ENCODE results near the gene FOXI1. TPM values are rescaled to one million over a fixed set of nuclear protein-coding genes. Genes with fewer than 3 reads are reported as not detected.

FOXI1 gene
- not detected for total RNA-seq

GRCh38 chr5:170105642-170106611 is at the start of gene FOXI1:
TSS of gene FOXI1 (plus strand) at chr5:170105897. CDS start at chr5:170105958, 61 bp downstream.
- intact Hi-C loops (cut with DNase I), result loop anchor here (5.0 kb wide), 1 partner anchor 76 kb away; no protein-coding TSS in a partner anchor
- H3K36me3 ChIP-seq (replicated peaks in 1 of 2; ENCODE audit: insufficient read depth in 1 of 2, low read depth in 2 of 2), result no peaks in the 10 kb centered on the region
- ATAC-seq, result no peak
- no peak for DNase-seq
- TF ChIP-seq, protein P1, sequence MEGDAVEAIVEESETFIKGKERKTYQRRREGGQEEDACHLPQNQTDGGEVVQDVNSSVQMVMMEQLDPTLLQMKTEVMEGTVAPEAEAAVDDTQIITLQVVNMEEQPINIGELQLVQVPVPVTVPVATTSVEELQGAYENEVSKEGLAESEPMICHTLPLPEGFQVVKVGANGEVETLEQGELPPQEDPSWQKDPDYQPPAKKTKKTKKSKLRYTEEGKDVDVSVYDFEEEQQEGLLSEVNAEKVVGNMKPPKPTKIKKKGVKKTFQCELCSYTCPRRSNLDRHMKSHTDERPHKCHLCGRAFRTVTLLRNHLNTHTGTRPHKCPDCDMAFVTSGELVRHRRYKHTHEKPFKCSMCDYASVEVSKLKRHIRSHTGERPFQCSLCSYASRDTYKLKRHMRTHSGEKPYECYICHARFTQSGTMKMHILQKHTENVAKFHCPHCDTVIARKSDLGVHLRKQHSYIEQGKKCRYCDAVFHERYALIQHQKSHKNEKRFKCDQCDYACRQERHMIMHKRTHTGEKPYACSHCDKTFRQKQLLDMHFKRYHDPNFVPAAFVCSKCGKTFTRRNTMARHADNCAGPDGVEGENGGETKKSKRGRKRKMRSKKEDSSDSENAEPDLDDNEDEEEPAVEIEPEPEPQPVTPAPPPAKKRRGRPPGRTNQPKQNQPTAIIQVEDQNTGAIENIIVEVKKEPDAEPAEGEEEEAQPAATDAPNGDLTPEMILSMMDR (IDR thresholded peaks at IDR 0.05), result no peak
- no peak for TF ChIP-seq POLR2A (IDR thresholded peaks at IDR 0.05)
- H3K27me3 ChIP-seq, result no peaks in the 10 kb centered on the region
- H3K4me1 ChIP-seq, result no peaks in the 10 kb centered on the region
- H3K27ac ChIP-seq, result no peak within 1 kb of the TSS
- no peaks in the 10 kb centered on the region for H3K9me3 ChIP-seq
- WGBS, 2 donors, result 64 to 67% methylated on average over 42 to 48 of the region's 53 CpGs
- H3K4me3 ChIP-seq, result no peak within 1 kb of the TSS

- Histone ChIP-seq H3K9me3 (no peaks in the 10 kb centered on the region), H3K4me1 (no peaks in the 10 kb centered on the region), H3K4me3 (no peak overlapping the region), H3K27ac (no peak overlapping the region), H3K27me3 (no peaks in the 10 kb centered on the region), H3K36me3 (replicated peaks in 1 of 2; ENCODE audit: insufficient read depth in 1 of 2, low read depth in 2 of 2) (no peaks in the 10 kb centered on the region)
- ATAC-seq (no peak), DNase-seq (no peak)
- TF ChIP-seq, protein P1 (IDR thresholded peaks at IDR 0.05), result no peak
- no peak for TF ChIP-seq POLR2A (IDR thresholded peaks at IDR 0.05)
- 80 to 81% methylated on average over 11 of the region's 11 CpGs for WGBS, 2 donors
- intact Hi-C loops (cut with DNase I), result no loop called here
These were observed 49.0 kb upstream of the FOXI1 start for GRCh38 chr5:170056561-170057267.

DNA sequence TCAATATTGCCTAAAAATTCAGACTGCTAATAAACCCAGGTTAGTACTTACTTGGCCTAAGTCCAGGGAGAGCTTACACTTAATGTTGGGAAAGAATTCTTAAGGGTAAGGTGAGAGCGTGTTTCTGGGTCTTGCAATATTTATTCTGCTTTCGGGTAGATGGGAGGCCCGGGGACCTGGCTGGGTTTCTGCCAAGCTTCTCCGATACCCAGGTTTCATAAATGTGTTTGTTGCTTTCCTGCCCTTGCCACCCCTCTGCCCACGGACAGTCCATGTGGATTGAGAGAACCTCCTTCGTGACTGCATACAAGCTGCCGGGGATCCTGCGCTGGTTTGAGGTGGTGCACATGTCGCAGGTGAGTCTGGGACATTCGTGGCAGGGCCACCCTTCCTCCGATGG is 48.4 kb upstream of the FOXI1 start:
- no peak for ATAC-seq

GRCh38 chr5:170059221-170059620 is 46.5 kb upstream of the FOXI1 start:
- Histone ChIP-seq H3K27ac (no peak overlapping the region), H3K27me3 (no peaks in the 10 kb centered on the region), H3K9me3 (no peaks in the 10 kb centered on the region), H3K36me3 (replicated peaks in 1 of 2; ENCODE audit: insufficient read depth in 1 of 2, low read depth in 2 of 2) (no peaks in the 10 kb centered on the region), H3K4me3 (no peak overlapping the region), H3K4me1 (no peaks in the 10 kb centered on the region)
- intact Hi-C loops (cut with DNase I), result no loop called here
- no peak for ATAC-seq
- no peak for DNase-seq
- 59 to 76% methylated on average over 1 of the region's 1 CpG for WGBS, 2 donors
- TF ChIP-seq, protein P1 (IDR thresholded peaks at IDR 0.05), result no peak
- TF ChIP-seq POLR2A (IDR thresholded peaks at IDR 0.05), result no peak

More for the DNA sequence above, 48.4 kb upstream of the FOXI1 start:
- Histone ChIP-seq H3K9me3 (no peaks in the 10 kb centered on the region), H3K4me3 (no peak overlapping the region), H3K27ac (no peak overlapping the region), H3K36me3 (replicated peaks in 1 of 2; ENCODE audit: insufficient read depth in 1 of 2, low read depth in 2 of 2) (no peaks in the 10 kb centered on the region), H3K4me1 (no peaks in the 10 kb centered on the region), H3K27me3 (no peaks in the 10 kb centered on the region)
- TF ChIP-seq, protein P1 (IDR thresholded peaks at IDR 0.05), result no peak
- no peak for TF ChIP-seq POLR2A (IDR thresholded peaks at IDR 0.05)
- DNase-seq, result no peak
- intact Hi-C loops (cut with DNase I), result no loop called here
- 58 to 65% methylated on average over 11 of the region's 11 CpGs for WGBS, 2 donors

Data from body of pancreas (tissue), 4 donors.